ENCODE data around the gene BTBD16. TPM values are rescaled to one million over a fixed set of nuclear protein-coding genes. Genes with fewer than 3 reads are reported as not detected.

The BTBD16 gene
- polyA plus RNA-seq, 3 donors: not detected

DNA sequence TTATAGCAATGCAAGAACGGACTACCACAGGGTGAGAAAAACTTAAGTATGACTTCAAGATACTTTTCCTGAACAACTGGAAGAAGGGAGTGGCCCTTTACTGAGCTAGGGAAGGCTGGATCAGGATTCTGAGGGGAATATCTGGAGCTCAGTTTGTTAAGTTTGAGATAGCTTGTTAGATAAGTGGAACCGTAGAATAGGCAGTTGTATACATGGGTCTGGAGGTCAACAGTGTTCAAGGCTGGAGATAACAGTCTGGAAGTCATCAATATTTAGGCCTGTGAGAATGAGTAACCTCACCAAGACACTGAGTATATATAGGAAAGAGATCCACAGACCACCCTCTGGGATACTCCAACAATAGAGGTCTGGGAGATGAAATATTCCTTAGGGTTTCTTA is 110.6 kb downstream of the BTBD16 start:
- Mint-ChIP-seq H3K9me3 (peaks cover 2 to 10% (median 5%) of the 10 kb centered on the region in 7 donors), H3K4me3 (no peak overlapping the region), H3K27ac (no peak overlapping the region), H3K4me1 (no peaks in the 10 kb centered on the region), H3K27me3 (ENCODE audit: low read depth in 3 of 3) (peaks cover 0 to 9% (median 9%) of the 10 kb centered on the region in 3 donors), H3K36me3 (peaks cover 0 to 7% of the 10 kb centered on the region in 2 donors)
- intact Hi-C loops (cut with micrococcal nuclease): no loop called here
- Histone ChIP-seq H3K4me1 (ENCODE audit: control insufficient read depth in 1 of 2, insufficient read depth in 2 of 2, low read length in 2 of 2) (no peaks in the 10 kb centered on the region), H3K9ac (ENCODE audit: insufficient read depth, low read length, poor library complexity, severe bottlenecking) (no peak overlapping the region), H3K79me2 (ENCODE audit: insufficient read depth, low read length) (no peaks in the 10 kb centered on the region), H3K27me3 (ENCODE audit: control insufficient read depth in 2 of 2, insufficient read depth in 2 of 2, low read length in 2 of 2) (peaks cover 9 to 14% of the 10 kb centered on the region in 2 donors), H3K36me3 (replicated peaks in 1 of 2; ENCODE audit: control insufficient read depth in 1 of 2, insufficient read depth in 2 of 2, low read length in 2 of 2) (no peaks in the 10 kb centered on the region), H2AFZ (ENCODE audit: insufficient read depth, low read depth, low read length, poor library complexity, severe bottlenecking) (no peak overlapping the region), H3K4me2 (replicated peaks; ENCODE audit: extremely low read depth, low read length, poor library complexity, severe bottlenecking) (no peak overlapping the region), H3K27ac (ENCODE audit: low read depth in 1 of 2, low read length in 2 of 2) (no peak overlapping the region), H4K20me1 (ENCODE audit: insufficient read depth, low read length) (peaks cover 4% of the 10 kb centered on the region), H3K9me3 (replicated peaks in 1 of 2; ENCODE audit: control insufficient read depth in 1 of 2, insufficient read depth in 1 of 2, low read length in 2 of 2) (no peaks in the 10 kb centered on the region), H3K4me3 (replicated peaks in 1 of 3; ENCODE audit: low read depth in 2 of 3, low read length in 3 of 3) (no peak overlapping the region)
- TF ChIP-seq, protein P1, sequence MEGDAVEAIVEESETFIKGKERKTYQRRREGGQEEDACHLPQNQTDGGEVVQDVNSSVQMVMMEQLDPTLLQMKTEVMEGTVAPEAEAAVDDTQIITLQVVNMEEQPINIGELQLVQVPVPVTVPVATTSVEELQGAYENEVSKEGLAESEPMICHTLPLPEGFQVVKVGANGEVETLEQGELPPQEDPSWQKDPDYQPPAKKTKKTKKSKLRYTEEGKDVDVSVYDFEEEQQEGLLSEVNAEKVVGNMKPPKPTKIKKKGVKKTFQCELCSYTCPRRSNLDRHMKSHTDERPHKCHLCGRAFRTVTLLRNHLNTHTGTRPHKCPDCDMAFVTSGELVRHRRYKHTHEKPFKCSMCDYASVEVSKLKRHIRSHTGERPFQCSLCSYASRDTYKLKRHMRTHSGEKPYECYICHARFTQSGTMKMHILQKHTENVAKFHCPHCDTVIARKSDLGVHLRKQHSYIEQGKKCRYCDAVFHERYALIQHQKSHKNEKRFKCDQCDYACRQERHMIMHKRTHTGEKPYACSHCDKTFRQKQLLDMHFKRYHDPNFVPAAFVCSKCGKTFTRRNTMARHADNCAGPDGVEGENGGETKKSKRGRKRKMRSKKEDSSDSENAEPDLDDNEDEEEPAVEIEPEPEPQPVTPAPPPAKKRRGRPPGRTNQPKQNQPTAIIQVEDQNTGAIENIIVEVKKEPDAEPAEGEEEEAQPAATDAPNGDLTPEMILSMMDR (IDR thresholded peaks at IDR 0.05): no peak
- WGBS (ENCODE audit: insufficient coverage): no CpG with 5 or more reads among the region's 2 CpGs
- no peak for DNase-seq

DNA sequence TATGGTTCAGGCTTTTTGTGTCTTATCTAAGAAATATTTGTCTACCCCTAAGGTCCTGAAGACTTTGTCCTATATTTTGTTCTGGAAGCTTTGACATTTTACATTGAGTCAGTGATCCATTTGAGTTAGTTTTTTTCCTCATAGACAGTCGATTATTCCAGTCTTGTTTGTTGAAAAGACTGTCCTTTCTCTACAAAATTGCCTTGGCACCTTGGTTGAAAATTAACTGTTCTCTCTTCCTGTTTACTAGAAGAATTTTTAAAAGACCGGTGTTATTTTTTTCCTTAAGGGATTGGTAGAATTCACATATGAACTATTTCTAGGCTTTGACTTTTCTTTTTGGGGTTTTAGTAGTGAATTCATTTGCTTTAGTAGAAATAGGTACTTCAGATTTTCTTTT is 115.4 kb downstream of the BTBD16 start:
- Mint-ChIP-seq H3K4me3 (no peak overlapping the region), H3K27me3 (ENCODE audit: low read depth in 3 of 3) (peaks cover 0 to 2% (median 0%) of the 10 kb centered on the region in 3 donors), H3K27ac (no peak overlapping the region), H3K9me3 (peaks cover 0 to 4% (median 2%) of the 10 kb centered on the region in 7 donors), H3K36me3 (no peaks in the 10 kb centered on the region), H3K4me1 (no peaks in the 10 kb centered on the region)
- TF ChIP-seq, protein P1 (IDR thresholded peaks at IDR 0.05): no peak
- Histone ChIP-seq H3K9ac (ENCODE audit: insufficient read depth, low read length, poor library complexity, severe bottlenecking) (no peak overlapping the region), H3K4me3 (replicated peaks in 1 of 3; ENCODE audit: low read depth in 2 of 3, low read length in 3 of 3) (no peak overlapping the region), H3K27ac (ENCODE audit: low read depth in 1 of 2, low read length in 2 of 2) (no peak overlapping the region), H3K9me3 (replicated peaks in 1 of 2; ENCODE audit: control insufficient read depth in 1 of 2, insufficient read depth in 1 of 2, low read length in 2 of 2) (peaks cover 0 to 2% of the 10 kb centered on the region in 2 donors), H3K27me3 (ENCODE audit: control insufficient read depth in 2 of 2, insufficient read depth in 2 of 2, low read length in 2 of 2) (no peaks in the 10 kb centered on the region), H3K79me2 (ENCODE audit: insufficient read depth, low read length) (no peaks in the 10 kb centered on the region), H3K36me3 (replicated peaks in 1 of 2; ENCODE audit: control insufficient read depth in 1 of 2, insufficient read depth in 2 of 2, low read length in 2 of 2) (no peaks in the 10 kb centered on the region), H2AFZ (ENCODE audit: insufficient read depth, low read depth, low read length, poor library complexity, severe bottlenecking) (no peak overlapping the region), H3K4me2 (replicated peaks; ENCODE audit: extremely low read depth, low read length, poor library complexity, severe bottlenecking) (no peak overlapping the region), H3K4me1 (ENCODE audit: control insufficient read depth in 1 of 2, insufficient read depth in 2 of 2, low read length in 2 of 2) (no peaks in the 10 kb centered on the region), H4K20me1 (ENCODE audit: insufficient read depth, low read length) (peaks cover 3% of the 10 kb centered on the region)
- no peak for DNase-seq
- 100% methylated on average over 1 of the region's 2 CpGs for WGBS (ENCODE audit: insufficient coverage)
- intact Hi-C loops (cut with micrococcal nuclease): no loop called here
